Measurements from ENCODE around the gene SOCS3.
A peak's percentile ranks its signal among the peaks of the same experiment; 100 is the strongest.

The SOCS3 gene

DNA sequence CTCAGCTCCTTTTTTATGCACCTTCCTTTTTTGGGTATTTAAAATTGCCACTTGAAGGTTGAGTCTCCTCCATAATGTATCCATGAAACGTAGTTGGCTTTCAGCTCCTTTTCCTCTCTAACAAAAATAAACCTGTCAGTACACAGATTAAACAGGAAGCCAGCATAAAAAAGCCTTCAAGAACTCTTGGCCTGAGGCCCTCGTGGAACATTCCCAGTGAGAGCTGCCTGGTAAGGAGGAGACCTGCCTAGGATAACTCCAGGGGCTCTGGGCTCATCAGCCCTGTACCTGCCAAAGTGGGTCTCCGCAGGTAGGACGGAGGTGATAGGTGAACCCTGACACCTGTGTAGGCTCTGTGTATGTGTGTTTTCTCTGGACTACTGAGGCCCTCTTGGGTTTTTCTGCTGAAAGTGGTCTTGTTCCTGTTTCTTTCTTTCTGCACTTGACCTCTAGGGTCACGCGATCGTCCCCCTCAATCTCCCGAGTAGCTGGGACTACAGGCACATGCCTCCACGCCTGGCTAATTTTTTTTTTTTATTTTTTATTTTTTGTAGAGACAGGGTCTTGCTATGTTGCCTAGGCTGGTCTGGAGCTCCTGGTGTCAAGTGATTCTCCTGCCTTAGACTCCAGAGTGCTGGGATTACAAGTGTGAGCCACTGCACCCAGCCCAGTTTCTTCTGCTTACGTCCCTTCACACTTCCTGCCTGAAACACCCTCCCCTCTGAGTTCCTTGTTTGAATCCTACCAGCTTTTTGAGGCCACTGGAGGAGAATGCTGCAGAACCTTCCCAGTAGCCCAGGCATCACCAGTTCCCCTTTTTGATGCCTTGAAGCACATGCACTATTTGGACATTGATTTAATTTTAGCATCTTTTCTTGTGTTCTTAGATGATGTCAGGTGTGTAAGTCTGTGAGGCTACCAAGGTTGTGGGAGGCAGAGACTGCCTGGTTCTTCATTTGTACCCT, 28.4 kb upstream of the SOCS3 start:
- Histone ChIP-seq H3K4me3 (ENCODE audit: low read length) (no peak overlapping the region), H3K4me1 (ENCODE audit: control insufficient read depth, insufficient read depth, low read length) (peaks cover 27% of the 10 kb centered on the region), H3K9ac (ENCODE audit: low read length) (no peak overlapping the region), H3K27me3 (ENCODE audit: control insufficient read depth, insufficient read depth, low read length) (no peaks in the 10 kb centered on the region), H3K9me3 (ENCODE audit: control insufficient read depth, low read length) (no peaks in the 10 kb centered on the region), H3K36me3 (ENCODE audit: control insufficient read depth, insufficient read depth, low read length) (no peaks in the 10 kb centered on the region)

DNA sequence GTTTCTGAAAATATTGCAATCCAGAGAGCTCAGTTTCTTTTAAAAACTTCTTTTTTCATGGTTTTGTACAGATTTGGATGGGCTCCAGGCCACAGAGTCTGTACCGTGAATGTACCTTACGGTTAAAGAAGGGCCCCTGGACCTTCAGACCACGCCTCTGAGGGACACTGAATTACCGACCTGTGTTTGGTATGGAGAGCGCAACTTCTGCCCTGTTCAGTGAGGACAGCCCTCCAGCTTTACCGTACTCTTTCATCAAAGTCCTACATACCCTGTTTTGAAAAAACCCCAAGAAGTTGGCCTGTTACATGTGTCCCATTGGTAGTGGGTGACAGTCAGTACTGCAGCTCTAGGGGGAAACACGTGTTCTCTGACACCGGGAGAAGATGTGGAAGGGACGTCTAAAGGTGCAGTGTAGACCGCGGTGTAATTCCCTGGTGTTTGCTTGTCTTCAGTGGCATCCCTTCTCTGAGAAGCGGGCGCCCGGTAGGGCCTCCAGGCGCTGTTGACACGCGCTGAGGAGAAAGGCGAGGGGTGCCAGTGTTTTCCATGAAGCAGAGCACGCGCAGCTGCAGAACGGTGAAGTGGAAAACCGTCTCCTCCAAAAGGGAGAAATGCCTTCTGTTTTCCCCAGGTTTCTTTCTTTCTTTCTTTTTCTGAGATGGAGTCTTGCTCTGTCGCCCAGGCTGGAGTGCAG, 24.8 kb upstream of the SOCS3 start:
- no peak overlapping the region for H3K4me3 ChIP-seq (ENCODE audit: low read length)
- H3K9ac ChIP-seq (ENCODE audit: low read length): peak overlapping the region; percentile 24
- no peaks in the 10 kb centered on the region for H3K36me3 ChIP-seq (ENCODE audit: control insufficient read depth, insufficient read depth, low read length)
- H3K27me3 ChIP-seq (ENCODE audit: control insufficient read depth, insufficient read depth, low read length): no peaks in the 10 kb centered on the region
- no peaks in the 10 kb centered on the region for H3K9me3 ChIP-seq (ENCODE audit: control insufficient read depth, low read length)
- H3K4me1 ChIP-seq (ENCODE audit: control insufficient read depth, insufficient read depth, low read length): peaks cover 39% of the 10 kb centered on the region

- Histone ChIP-seq H3K36me3 (ENCODE audit: control insufficient read depth, insufficient read depth, low read length) (no peaks in the 10 kb centered on the region), H3K27me3 (ENCODE audit: control insufficient read depth, insufficient read depth, low read length) (no peaks in the 10 kb centered on the region), H3K4me3 (ENCODE audit: low read length) (no peak overlapping the region), H3K9ac (ENCODE audit: low read length) (peak overlapping the region; percentile 24), H3K4me1 (ENCODE audit: control insufficient read depth, insufficient read depth, low read length) (peaks cover 44% of the 10 kb centered on the region), H3K9me3 (ENCODE audit: control insufficient read depth, low read length) (no peaks in the 10 kb centered on the region)
Observed at GRCh38 chr17:78383725-78384471, 24.0 kb upstream of the SOCS3 start.

GRCh38 chr17:78381601-78382232, 21.8 kb upstream of the SOCS3 start:
- Histone ChIP-seq H3K36me3 (ENCODE audit: control insufficient read depth, insufficient read depth, low read length) (no peaks in the 10 kb centered on the region), H3K9ac (ENCODE audit: low read length) (no peak overlapping the region), H3K9me3 (ENCODE audit: control insufficient read depth, low read length) (no peaks in the 10 kb centered on the region), H3K4me1 (ENCODE audit: control insufficient read depth, insufficient read depth, low read length) (peaks cover 48% of the 10 kb centered on the region), H3K4me3 (ENCODE audit: low read length) (no peak overlapping the region), H3K27me3 (ENCODE audit: control insufficient read depth, insufficient read depth, low read length) (no peaks in the 10 kb centered on the region)

DNA sequence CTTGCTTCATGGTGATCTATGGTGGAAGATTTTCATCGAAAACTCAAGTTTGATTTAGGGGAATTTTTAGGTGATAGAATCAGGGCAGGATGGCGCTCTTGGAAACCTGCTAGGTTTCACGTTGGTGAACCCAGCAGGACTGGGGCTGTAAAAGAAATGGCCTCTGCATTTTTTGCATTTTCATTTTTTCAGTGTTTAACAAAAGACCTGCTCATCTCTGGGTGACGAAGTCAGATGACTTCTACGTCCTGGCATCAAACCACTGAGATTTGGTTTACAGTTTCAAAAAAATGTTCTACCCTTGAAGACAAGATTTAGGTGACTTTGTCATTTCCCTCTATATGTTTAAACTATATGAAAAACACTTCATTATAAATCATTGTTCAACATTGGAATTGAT, 20.5 kb upstream of the SOCS3 start:
- H3K4me3 ChIP-seq (ENCODE audit: low read length): no peak overlapping the region
- peaks cover 35% of the 10 kb centered on the region for H3K4me1 ChIP-seq (ENCODE audit: control insufficient read depth, insufficient read depth, low read length)
- H3K9me3 ChIP-seq (ENCODE audit: control insufficient read depth, low read length): no peaks in the 10 kb centered on the region
- H3K27me3 ChIP-seq (ENCODE audit: control insufficient read depth, insufficient read depth, low read length): no peaks in the 10 kb centered on the region
- H3K9ac ChIP-seq (ENCODE audit: low read length): no peak overlapping the region
- H3K36me3 ChIP-seq (ENCODE audit: control insufficient read depth, insufficient read depth, low read length): no peaks in the 10 kb centered on the region

DNA sequence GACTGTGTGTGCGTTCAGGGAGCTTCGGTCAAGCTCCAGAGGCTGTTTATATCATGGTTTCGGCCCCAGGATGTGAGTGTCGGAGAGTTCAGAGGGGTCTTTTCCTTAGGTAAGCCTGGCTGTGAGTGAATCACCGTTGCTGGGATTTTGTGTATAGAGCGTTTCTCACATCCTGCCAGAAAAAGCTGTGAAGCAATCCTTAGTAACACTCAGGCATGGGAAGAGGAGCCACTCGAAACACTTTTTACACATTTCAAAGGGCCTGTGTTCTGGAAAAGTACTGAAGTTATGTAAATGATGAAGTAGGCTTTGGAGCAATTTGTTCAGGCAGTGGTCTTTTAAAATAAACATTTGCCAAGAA, 19.2 kb upstream of the SOCS3 start:
- Histone ChIP-seq H3K9me3 (ENCODE audit: control insufficient read depth, low read length) (no peaks in the 10 kb centered on the region), H3K4me1 (ENCODE audit: control insufficient read depth, insufficient read depth, low read length) (peaks cover 23% of the 10 kb centered on the region), H3K27me3 (ENCODE audit: control insufficient read depth, insufficient read depth, low read length) (no peaks in the 10 kb centered on the region), H3K4me3 (ENCODE audit: low read length) (peak overlapping the region; percentile 95), H3K36me3 (ENCODE audit: control insufficient read depth, insufficient read depth, low read length) (no peaks in the 10 kb centered on the region), H3K9ac (ENCODE audit: low read length) (peak overlapping the region; percentile 83)

- Histone ChIP-seq H3K9me3 (ENCODE audit: control insufficient read depth, low read length) (no peaks in the 10 kb centered on the region), H3K27me3 (ENCODE audit: control insufficient read depth, insufficient read depth, low read length) (no peaks in the 10 kb centered on the region), H3K36me3 (ENCODE audit: control insufficient read depth, insufficient read depth, low read length) (no peaks in the 10 kb centered on the region), H3K4me1 (ENCODE audit: control insufficient read depth, insufficient read depth, low read length) (peaks cover 21% of the 10 kb centered on the region), H3K9ac (ENCODE audit: low read length) (peak within 1 kb of the TSS; percentile 83), H3K4me3 (ENCODE audit: low read length) (peak within 1 kb of the TSS; percentile 95)
Observed at GRCh38 chr17:78378225-78379130, 18.6 kb upstream of the SOCS3 start, which contains the start of gene PGS1. TSS of gene PGS1 (plus strand) at chr17:78378649. CDS start at chr17:78378666, 17 bp downstream.

- Histone ChIP-seq H3K9ac (ENCODE audit: low read length) (peak overlapping the region; percentile 83), H3K36me3 (ENCODE audit: control insufficient read depth, insufficient read depth, low read length) (no peaks in the 10 kb centered on the region), H3K27me3 (ENCODE audit: control insufficient read depth, insufficient read depth, low read length) (no peaks in the 10 kb centered on the region), H3K9me3 (ENCODE audit: control insufficient read depth, low read length) (no peaks in the 10 kb centered on the region), H3K4me1 (ENCODE audit: control insufficient read depth, insufficient read depth, low read length) (peaks cover 21% of the 10 kb centered on the region), H3K4me3 (ENCODE audit: low read length) (peak overlapping the region; percentile 95)
Observed at GRCh38 chr17:78377858-78378224, 18.0 kb upstream of the SOCS3 start.

DNA sequence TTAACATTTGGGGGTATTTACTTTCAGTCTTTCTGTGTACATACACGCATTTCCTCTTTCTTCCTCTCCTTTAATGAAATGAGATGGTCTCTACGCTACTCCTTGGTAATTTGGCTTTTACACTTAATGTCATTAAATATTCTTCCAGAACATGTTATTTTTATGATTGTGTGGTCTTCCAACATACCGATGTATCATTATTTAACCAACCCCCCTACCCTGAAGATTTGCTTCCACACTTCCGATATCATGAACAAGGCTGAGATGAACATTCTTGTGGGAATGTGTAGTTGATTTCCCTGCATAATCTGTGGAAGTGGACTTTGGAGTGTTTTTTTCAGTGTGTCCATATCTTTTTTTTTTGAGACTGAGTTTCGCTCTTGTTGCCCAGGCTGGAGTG, 16.3 kb upstream of the SOCS3 start:
- no peaks in the 10 kb centered on the region for H3K36me3 ChIP-seq (ENCODE audit: control insufficient read depth, insufficient read depth, low read length)
- H3K4me3 ChIP-seq (ENCODE audit: low read length): no peak overlapping the region
- no peaks in the 10 kb centered on the region for H3K27me3 ChIP-seq (ENCODE audit: control insufficient read depth, insufficient read depth, low read length)
- H3K9ac ChIP-seq (ENCODE audit: low read length): no peak overlapping the region
- H3K9me3 ChIP-seq (ENCODE audit: control insufficient read depth, low read length): no peaks in the 10 kb centered on the region
- H3K4me1 ChIP-seq (ENCODE audit: control insufficient read depth, insufficient read depth, low read length): peaks cover 9% of the 10 kb centered on the region

DNA sequence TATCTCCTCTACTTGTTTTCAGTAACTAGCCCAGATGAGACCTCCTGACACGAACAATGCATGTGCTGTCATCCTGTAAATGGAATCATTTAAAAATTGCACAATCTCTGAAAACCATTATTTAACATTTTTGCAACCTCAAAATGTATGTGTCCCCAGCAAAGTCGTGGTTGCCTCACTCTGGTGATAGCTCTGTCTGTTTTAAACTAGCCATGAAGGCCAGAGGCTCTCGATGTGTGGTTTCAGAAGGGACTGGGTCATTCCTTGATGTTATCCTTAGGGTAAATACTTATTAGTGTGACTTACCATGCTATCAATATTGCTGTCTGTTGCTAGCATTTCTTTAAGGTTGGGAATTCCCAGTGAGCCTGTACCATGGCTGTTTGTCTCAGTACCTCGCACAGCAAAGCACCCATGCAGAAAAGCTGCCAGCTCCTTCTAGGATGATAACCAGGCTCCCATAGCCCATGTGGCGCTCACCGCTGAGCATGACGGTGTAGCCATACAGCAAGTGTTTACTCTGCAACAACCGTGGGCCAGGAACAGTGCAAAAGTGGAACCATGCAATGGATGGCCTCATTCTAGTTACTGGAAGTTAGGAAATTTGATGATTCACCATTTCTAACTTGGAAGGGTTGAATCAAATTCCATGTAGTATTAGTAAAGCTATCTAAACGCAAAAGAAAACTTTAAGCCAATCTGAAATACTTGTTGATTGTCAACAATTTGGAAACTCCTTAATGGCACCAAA, 15.7 kb upstream of the SOCS3 start:
- H3K9me3 ChIP-seq (ENCODE audit: control insufficient read depth, low read length): no peaks in the 10 kb centered on the region
- peaks cover 9% of the 10 kb centered on the region for H3K4me1 ChIP-seq (ENCODE audit: control insufficient read depth, insufficient read depth, low read length)

More for the DNA sequence above, 15.7 kb upstream of the SOCS3 start:
- Histone ChIP-seq H3K4me3 (ENCODE audit: low read length) (no peak overlapping the region), H3K9ac (ENCODE audit: low read length) (no peak overlapping the region), H3K27me3 (ENCODE audit: control insufficient read depth, insufficient read depth, low read length) (no peaks in the 10 kb centered on the region), H3K36me3 (ENCODE audit: control insufficient read depth, insufficient read depth, low read length) (no peaks in the 10 kb centered on the region)
